Hypothalamus (tissue), 51 donors: ENCODE results near the gene RNF135.

ENCODE experiments used
- DNase-seq, 51 donors: peaks; one replicate each; lab custom pipeline; 2025; lab: John Stamatoyannopoulos, UW

The RNF135 gene

DNA sequence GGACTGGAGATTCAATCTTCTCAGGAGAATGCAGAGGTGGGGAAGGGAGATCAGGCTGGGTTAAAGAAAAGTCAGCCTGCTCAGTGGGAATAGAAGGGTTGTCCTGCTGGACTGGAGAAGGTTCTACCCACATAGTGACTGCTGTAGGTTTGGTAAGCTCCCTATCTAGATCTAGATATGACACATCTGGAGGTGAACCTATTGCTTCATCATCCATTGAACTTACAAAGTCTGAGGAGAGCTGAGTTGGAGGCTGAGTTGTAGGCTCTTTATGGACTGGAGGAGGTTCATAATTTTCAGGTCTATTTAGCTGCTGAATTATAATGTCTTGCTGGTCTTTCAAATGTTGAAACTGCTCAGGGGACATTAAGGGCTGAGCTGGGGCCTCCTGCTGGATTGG, 77.9 kb downstream of the RNF135 start:
- DNase-seq, result no peak
